A673 (cell line): ENCODE data around the gene PPBP.

Experiments
- EZH2 ChIP-seq: fragments of 200-600 bp; sonication (generic); IDR thresholded peaks from 2 replicates; pipeline ENCODE4 v1.6.1; 2017; ENCODE audit warnings: borderline replicate concordance, low read depth, mild to moderate bottlenecking, mixed read lengths, antibody characterized with exemption, low read length; ENCODE audit not compliant: poor library complexity, severe bottlenecking
- TF ChIP-seq, protein P1 (sequence below): fragments of 300-800, 200-600 bp; sonication (generic); conservative IDR thresholded peaks from 2 replicates; pipeline ENCODE4 v1.5.1; 2017; ENCODE audit warnings: low read depth, mild to moderate bottlenecking, antibody characterized with exemption, low read length, moderate library complexity, mixed read lengths

DNA sequence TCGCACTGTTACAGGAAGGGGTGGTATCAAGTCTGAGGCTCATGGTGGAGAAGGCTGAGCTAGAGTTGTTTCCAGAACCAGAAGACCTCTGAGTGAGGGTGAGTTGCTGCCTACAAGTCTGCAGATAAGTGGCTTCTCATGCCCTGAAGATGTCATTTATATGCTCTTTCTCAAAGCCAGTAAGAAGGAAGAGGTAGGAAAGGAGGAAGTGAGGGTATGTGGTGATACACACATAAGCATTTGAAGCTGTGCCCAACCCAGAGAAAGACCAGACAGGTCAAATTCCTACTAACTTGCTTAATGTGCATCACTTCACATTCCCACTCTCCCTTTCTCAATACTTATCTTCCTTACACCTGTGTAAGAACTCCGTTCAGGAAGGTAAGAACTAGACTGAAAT, at the start of gene PPBP:
- TF ChIP-seq, protein P1, sequence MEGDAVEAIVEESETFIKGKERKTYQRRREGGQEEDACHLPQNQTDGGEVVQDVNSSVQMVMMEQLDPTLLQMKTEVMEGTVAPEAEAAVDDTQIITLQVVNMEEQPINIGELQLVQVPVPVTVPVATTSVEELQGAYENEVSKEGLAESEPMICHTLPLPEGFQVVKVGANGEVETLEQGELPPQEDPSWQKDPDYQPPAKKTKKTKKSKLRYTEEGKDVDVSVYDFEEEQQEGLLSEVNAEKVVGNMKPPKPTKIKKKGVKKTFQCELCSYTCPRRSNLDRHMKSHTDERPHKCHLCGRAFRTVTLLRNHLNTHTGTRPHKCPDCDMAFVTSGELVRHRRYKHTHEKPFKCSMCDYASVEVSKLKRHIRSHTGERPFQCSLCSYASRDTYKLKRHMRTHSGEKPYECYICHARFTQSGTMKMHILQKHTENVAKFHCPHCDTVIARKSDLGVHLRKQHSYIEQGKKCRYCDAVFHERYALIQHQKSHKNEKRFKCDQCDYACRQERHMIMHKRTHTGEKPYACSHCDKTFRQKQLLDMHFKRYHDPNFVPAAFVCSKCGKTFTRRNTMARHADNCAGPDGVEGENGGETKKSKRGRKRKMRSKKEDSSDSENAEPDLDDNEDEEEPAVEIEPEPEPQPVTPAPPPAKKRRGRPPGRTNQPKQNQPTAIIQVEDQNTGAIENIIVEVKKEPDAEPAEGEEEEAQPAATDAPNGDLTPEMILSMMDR = no peak
- TF ChIP-seq EZH2 = no peak
